Panc1 (cell line): ENCODE results near the gene RPL19. TPM values are rescaled to one million over a fixed set of nuclear protein-coding genes. Genes with fewer than 3 reads are reported as not detected.

ENCODE experiments used
- ATAC-seq: fragments of 200-7000 bp; cut with Tn5 transposase; 2 replicates; pipeline ENCODE4 v1.9.1; 2020; ENCODE audit warnings: mild to moderate bottlenecking, moderate library complexity
- BruUV-seq: library from RNA; stranded (reverse); fragments of 400-500 nt; replicated peaks from 2 replicates; lab custom pipeline; 2021; lab: Mats Ljungman, UMichigan
- CTCF ChIA-PET: fragments of 300-600 bp; sonication (Branson Sonifier 250); formaldehyde crosslinking; loops from one replicate; lab custom pipeline; 2022; ENCODE audit warnings: antibody characterized with exemption; lab: Charles Lee
- POLR2A ChIA-PET: fragments of 300-600 bp; sonication (Branson Sonifier 250); formaldehyde crosslinking; loops from one replicate; lab custom pipeline; 2022; ENCODE audit warnings: antibody characterized with exemption; lab: Charles Lee
- DNase-seq: peaks from one replicate; pipeline ENCODE4 v3.0.0-alpha.2; 2010; ENCODE audit warnings: low read depth, low spot score
- H3K27ac ChIP-seq: 2 replicates; pipeline ENCODE4 v1.5.1; 2011; ENCODE audit warnings: mild to moderate bottlenecking, low read length, inconsistent platforms
- H3K27me3 ChIP-seq: fragments of 200-500 bp; sonication (Bioruptor generic); 2 replicates; pipeline ENCODE4 v1.6.0; 2014; ENCODE audit warnings: low read length, inconsistent platforms; ENCODE audit not compliant: control insufficient read depth, insufficient read depth
- H3K36me3 ChIP-seq: fragments of 200-500 bp; sonication (Bioruptor generic); 2 replicates; pipeline ENCODE4 v1.5.1; 2014; ENCODE audit warnings: inconsistent platforms, mild to moderate bottlenecking, low read length, moderate library complexity; ENCODE audit not compliant: control insufficient read depth, insufficient read depth
- H3K4me1 ChIP-seq: 2 replicates; pipeline ENCODE4 v1.5.1; 2011; ENCODE audit warnings: inconsistent platforms, mild to moderate bottlenecking, low read length, moderate library complexity; ENCODE audit not compliant: control insufficient read depth, insufficient read depth
- H3K4me3 ChIP-seq, 2 experiments: 2 replicates each; pipeline ENCODE4 v1.5.1; 2011 to 2012; ENCODE audit warnings: low read depth in 2 of 2, low read length in 2 of 2, mild to moderate bottlenecking in 2 of 2, inconsistent platforms in 1 of 2, moderate library complexity in 1 of 2
- H3K9me3 ChIP-seq: fragments of 200-500 bp; sonication (Bioruptor generic); 2 replicates; pipeline ENCODE4 v1.5.1; 2014; ENCODE audit warnings: low read depth, mild to moderate bottlenecking, inconsistent platforms, low read length, moderate library complexity; ENCODE audit not compliant: control insufficient read depth, insufficient read depth
- POLR2AphosphoS5 ChIP-seq: IDR thresholded peaks from 2 replicates; pipeline ENCODE4 v1.6.1; 2012; ENCODE audit warnings: mild to moderate bottlenecking, low read depth, low read length, moderate library complexity
- SIN3A ChIP-seq: IDR thresholded peaks from 2 replicates; pipeline ENCODE4 v1.6.1; 2012; ENCODE audit warnings: low read depth, mild to moderate bottlenecking, low read length, moderate library complexity, borderline replicate concordance; ENCODE audit not compliant: insufficient read depth
- TCF7L2 ChIP-seq: IDR thresholded peaks from 2 replicates; pipeline ENCODE4 v1.6.1; 2011; ENCODE audit warnings: mild to moderate bottlenecking, low read depth, low read length, inconsistent platforms
- in situ Hi-C: cut with HindIII; loops from 2 replicates; pipeline ENCODE4 v1.10.0; 2016; ENCODE audit warnings: low sequenced_read_pairs, low pct_unique_long_range_greater_than_20kb
- intact Hi-C: fragments of 100-400 bp; cut with micrococcal nuclease; formaldehyde crosslinking; loops from one replicate; pipeline ENCODE4 v1.10.0; 2022; ENCODE audit not compliant: unreplicated experiment
- total RNA-seq: library from RNA; stranded (reverse); gene quantifications from one replicate; pipeline ENCODE4 v1.2.1, GENCODE V29; 2021; ENCODE audit not compliant: unreplicated experiment
- TF ChIP-seq, protein P1 (sequence below), 2 experiments: IDR thresholded peaks; 2 replicates each; pipeline ENCODE4 v1.6.1; 2011 to 2012; ENCODE audit warnings: low read depth in 2 of 2, control low read depth in 1 of 2, low read length in 1 of 2, mild to moderate bottlenecking in 1 of 2, moderate library complexity in 1 of 2; ENCODE audit not compliant: insufficient read depth in 1 of 2
- TF ChIP-seq, protein P2 (sequence below): fragments of 450-650 bp; IDR thresholded peaks from 2 replicates; pipeline ENCODE4 v1.5.1; 2017; ENCODE audit warnings: mild to moderate bottlenecking

Gene RPL19
- total RNA-seq, 1 experiment from 2014 or later: 971 TPM

DNA sequence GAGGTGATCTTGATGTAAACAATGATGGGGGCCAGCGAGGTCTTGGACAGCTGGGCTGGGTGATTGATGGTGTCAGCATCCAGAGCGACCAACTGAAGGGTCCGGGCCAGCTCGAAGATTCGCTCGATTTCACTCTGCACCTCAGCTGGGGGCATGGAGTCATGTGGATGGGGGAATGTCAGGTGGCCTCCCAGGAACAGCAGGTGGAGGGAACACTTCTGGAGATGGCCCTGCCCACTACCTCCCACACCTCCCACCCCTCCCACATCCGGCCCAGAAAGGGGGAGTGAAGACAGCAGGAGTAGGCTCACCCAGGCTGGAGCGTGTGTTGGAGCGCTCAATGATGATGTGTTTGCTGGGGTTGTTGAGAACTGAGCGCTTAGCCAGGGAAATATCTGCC, 16.4 kb upstream of the RPL19 start:
- no TSS peak for BruUV-seq
- no peak overlapping the region for H3K27ac ChIP-seq
- ChIA-PET POLR2A (no interaction called here), CTCF (interaction anchor here (0.8 kb wide), 1 partner anchor 9 kb away, joined by 5 read pairs; no protein-coding TSS in a partner anchor)
- H3K4me3 ChIP-seq: no peak overlapping the region
- no peaks in the 10 kb centered on the region for H3K27me3 ChIP-seq
- in situ Hi-C loops (no loop called here), intact Hi-C loops (no loop called here)
- no peak for DNase-seq
- H3K4me1 ChIP-seq: no peaks in the 10 kb centered on the region
- H3K9me3 ChIP-seq: no peaks in the 10 kb centered on the region
- ATAC-seq: no peak
- no peaks in the 10 kb centered on the region for H3K36me3 ChIP-seq
- TF ChIP-seq TCF7L2 (no peak), SIN3A (no peak), POLR2AphosphoS5 (no peak)
- TF ChIP-seq, protein P1, sequence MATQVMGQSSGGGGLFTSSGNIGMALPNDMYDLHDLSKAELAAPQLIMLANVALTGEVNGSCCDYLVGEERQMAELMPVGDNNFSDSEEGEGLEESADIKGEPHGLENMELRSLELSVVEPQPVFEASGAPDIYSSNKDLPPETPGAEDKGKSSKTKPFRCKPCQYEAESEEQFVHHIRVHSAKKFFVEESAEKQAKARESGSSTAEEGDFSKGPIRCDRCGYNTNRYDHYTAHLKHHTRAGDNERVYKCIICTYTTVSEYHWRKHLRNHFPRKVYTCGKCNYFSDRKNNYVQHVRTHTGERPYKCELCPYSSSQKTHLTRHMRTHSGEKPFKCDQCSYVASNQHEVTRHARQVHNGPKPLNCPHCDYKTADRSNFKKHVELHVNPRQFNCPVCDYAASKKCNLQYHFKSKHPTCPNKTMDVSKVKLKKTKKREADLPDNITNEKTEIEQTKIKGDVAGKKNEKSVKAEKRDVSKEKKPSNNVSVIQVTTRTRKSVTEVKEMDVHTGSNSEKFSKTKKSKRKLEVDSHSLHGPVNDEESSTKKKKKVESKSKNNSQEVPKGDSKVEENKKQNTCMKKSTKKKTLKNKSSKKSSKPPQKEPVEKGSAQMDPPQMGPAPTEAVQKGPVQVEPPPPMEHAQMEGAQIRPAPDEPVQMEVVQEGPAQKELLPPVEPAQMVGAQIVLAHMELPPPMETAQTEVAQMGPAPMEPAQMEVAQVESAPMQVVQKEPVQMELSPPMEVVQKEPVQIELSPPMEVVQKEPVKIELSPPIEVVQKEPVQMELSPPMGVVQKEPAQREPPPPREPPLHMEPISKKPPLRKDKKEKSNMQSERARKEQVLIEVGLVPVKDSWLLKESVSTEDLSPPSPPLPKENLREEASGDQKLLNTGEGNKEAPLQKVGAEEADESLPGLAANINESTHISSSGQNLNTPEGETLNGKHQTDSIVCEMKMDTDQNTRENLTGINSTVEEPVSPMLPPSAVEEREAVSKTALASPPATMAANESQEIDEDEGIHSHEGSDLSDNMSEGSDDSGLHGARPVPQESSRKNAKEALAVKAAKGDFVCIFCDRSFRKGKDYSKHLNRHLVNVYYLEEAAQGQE (IDR thresholded peaks at IDR 0.05; ENCODE audit: insufficient read depth in 1 of 2, low read depth in 2 of 2, low read length in 1 of 2): no peak
- TF ChIP-seq, protein P2, sequence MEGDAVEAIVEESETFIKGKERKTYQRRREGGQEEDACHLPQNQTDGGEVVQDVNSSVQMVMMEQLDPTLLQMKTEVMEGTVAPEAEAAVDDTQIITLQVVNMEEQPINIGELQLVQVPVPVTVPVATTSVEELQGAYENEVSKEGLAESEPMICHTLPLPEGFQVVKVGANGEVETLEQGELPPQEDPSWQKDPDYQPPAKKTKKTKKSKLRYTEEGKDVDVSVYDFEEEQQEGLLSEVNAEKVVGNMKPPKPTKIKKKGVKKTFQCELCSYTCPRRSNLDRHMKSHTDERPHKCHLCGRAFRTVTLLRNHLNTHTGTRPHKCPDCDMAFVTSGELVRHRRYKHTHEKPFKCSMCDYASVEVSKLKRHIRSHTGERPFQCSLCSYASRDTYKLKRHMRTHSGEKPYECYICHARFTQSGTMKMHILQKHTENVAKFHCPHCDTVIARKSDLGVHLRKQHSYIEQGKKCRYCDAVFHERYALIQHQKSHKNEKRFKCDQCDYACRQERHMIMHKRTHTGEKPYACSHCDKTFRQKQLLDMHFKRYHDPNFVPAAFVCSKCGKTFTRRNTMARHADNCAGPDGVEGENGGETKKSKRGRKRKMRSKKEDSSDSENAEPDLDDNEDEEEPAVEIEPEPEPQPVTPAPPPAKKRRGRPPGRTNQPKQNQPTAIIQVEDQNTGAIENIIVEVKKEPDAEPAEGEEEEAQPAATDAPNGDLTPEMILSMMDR: no peak

DNA sequence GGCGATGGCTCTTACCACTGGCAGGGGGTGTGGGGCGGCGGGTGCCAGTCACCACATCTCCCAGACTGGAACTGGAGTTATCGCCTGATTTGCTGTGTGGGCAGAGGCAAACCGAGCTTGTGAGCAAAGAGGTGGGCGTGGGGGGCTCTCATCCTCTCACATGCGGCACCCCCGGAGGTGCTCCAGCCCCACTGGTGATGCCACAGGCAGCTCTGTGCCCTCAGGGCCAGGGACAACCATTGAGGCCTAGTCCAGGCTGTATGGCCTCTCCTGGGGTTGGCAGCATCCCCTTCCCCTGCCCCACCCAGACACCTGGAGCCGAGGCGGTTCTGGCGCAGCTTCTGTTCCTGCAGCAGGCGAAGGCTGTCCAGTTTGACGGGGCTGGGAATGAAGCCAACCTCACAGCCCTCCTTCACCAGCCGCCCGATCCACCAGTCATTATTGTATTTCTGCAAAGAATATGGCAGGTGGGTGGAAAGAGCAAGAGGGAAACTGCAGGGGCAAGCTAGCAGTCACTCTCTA, 13.5 kb upstream of the RPL19 start:
- Histone ChIP-seq H3K27ac (no peak overlapping the region), H3K36me3 (no peaks in the 10 kb centered on the region), H3K4me1 (no peaks in the 10 kb centered on the region), H3K4me3 (no peak overlapping the region), H3K9me3 (no peaks in the 10 kb centered on the region), H3K27me3 (no peaks in the 10 kb centered on the region)
- DNase-seq: no peak
- ChIA-PET POLR2A (no interaction called here), CTCF (no interaction called here)
- ATAC-seq: no peak
- TF ChIP-seq POLR2AphosphoS5 (no peak), SIN3A (no peak), TCF7L2 (no peak)
- TF ChIP-seq, protein P2: no peak
- TF ChIP-seq, protein P1 (IDR thresholded peaks at IDR 0.05; ENCODE audit: insufficient read depth in 1 of 2, low read depth in 2 of 2, low read length in 1 of 2): no peak
- in situ Hi-C loops (no loop called here), intact Hi-C loops (no loop called here)
- BruUV-seq: no TSS peak
